Sigmoid colon (tissue), 3 donors: ENCODE data around the gene SLC6A6.

Experiments used
- CTCF ChIP-seq, 4 experiments: fragments of 450-650 bp in 3 of 4; fragments of 200-600 bp in 1 of 4; IDR thresholded peaks; one replicate each; pipeline ENCODE4 v1.5.1; 2016 to 2019; ENCODE audit warnings: antibody characterized with exemption in 4 of 4, mild to moderate bottlenecking in 3 of 4, moderate library complexity in 2 of 4
- POLR2A ChIP-seq, 2 donors: fragments of 450-650 bp; IDR thresholded peaks; one replicate each; pipeline ENCODE4 v1.6.1; 2016; ENCODE audit warnings: antibody characterized with exemption in 2 of 2, mild to moderate bottlenecking in 2 of 2, moderate library complexity in 2 of 2

DNA sequence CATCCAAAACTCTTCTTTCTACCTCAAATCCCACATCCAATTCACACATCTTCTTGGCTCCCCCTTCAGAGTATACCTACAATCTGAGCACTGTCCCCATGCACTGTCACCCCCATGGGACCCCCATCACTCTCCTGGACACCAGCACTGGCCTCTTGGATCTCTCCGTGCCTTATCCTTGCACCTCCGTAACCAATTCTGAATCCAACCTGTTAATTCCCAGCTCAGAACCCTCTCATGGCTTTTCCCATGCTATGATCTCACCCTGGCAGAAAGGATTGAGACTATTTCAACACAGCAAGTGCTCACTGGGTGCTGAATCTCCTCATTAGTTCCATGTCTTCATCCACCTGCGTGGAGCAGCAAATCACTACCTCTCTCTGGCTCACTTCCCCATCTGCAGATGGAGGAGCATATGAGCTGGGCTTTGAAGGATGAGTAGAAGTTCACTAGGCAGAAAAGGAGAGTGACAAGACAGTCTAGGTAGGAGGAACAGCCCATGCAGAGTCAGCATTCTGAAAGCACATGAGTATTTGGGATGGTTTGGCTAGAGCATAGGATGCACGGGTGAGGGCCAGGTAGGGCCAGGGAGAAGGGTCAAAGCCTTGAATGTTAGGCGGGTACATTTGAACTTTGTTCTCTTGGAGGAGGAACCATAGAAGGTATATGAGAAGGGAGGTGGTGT is 48.7 kb downstream of the SLC6A6 start:
- TF ChIP-seq POLR2A (IDR thresholded peaks at IDR 0.05) = no peak
- TF ChIP-seq CTCF (IDR thresholded peaks at IDR 0.05) = no peak
